Coronary artery (tissue), 2 donors: ENCODE data around the gene VWA8.
"Not testable (repeated sequence)": the region's sequence is repeated elsewhere in the genome, so short reads cannot be mapped to it uniquely, and the experiment has no call there.

Experiments
- DNase-seq: peaks from one replicate; pipeline ENCODE4 v3.0.0-alpha.2; 2017; ENCODE audit warnings: low spot score
- H3K27ac ChIP-seq, 2 donors: fragments of 200-600 bp; sonication (generic); one replicate each; pipeline ENCODE4 v1.5.1; 2016 to 2019
- H3K4me3 ChIP-seq: fragments of 200-600 bp; sonication (generic); 2 replicates; pipeline ENCODE4 v1.5.1; 2016; ENCODE audit warnings: mild to moderate bottlenecking, moderate library complexity
- CTCF ChIP-seq: fragments of 200-600 bp; sonication (generic); IDR thresholded peaks from one replicate; pipeline ENCODE4 v1.5.1; 2019; ENCODE audit warnings: antibody characterized with exemption

Gene VWA8

GRCh38 chr13:41548031-41548430 lies 412.9 kb downstream of the VWA8 start:
- H3K27ac ChIP-seq: peak overlapping the region in 1 of 2 donors; percentile 76
- H3K4me3 ChIP-seq: peak overlapping the region; percentile 11
- TF ChIP-seq CTCF: no peak
- no peak for DNase-seq

- DNase-seq: peak; percentile 78
- Histone ChIP-seq H3K4me3 (peak overlapping the region; percentile 11), H3K27ac (peak overlapping the region in 1 of 2 donors; percentile 76)
- no peak for TF ChIP-seq CTCF
Measured at GRCh38 chr13:41547251-41548000, 413.5 kb downstream of the VWA8 start.

- no peak for DNase-seq
- TF ChIP-seq CTCF: no peak
- peak overlapping the region in 1 of 2 donors; percentile 76 for H3K27ac ChIP-seq
Measured at GRCh38 chr13:41546372-41547190, 414.3 kb downstream of the VWA8 start.

DNA sequence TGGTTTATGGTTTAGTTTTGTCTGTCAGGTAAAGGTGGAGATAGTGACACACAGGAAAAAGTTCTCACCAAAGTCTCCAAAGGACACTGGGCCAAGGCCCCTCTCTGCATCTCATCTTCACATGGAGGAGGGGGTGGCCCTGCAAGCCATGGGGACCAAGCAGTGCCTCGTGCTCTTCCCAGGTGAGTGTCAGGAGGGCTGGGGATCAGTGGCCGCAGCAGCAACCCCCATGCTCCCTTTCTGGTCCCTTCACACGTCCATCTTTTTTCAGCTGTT lies 415.5 kb downstream of the VWA8 start:
- no peak overlapping the region for H3K27ac ChIP-seq
- DNase-seq: no peak
- TF ChIP-seq CTCF: no peak

More at GRCh38 chr13:41546372-41547190, 414.3 kb downstream of the VWA8 start:
- no peak overlapping the region for H3K4me3 ChIP-seq

GRCh38 chr13:41543664-41544300 lies 417.1 kb downstream of the VWA8 start:
- no peak for TF ChIP-seq CTCF
- H3K4me3 ChIP-seq: no peak overlapping the region
- H3K27ac ChIP-seq: no peak overlapping the region
- DNase-seq: no peak

More for the DNA sequence above, 415.5 kb downstream of the VWA8 start:
- H3K4me3 ChIP-seq: no peak overlapping the region

- H3K4me3 ChIP-seq, H3K27ac ChIP-seq, DNase-seq: not testable (repeated sequence)
Measured at GRCh38 chr13:41542799-41543198, 418.1 kb downstream of the VWA8 start.

DNA sequence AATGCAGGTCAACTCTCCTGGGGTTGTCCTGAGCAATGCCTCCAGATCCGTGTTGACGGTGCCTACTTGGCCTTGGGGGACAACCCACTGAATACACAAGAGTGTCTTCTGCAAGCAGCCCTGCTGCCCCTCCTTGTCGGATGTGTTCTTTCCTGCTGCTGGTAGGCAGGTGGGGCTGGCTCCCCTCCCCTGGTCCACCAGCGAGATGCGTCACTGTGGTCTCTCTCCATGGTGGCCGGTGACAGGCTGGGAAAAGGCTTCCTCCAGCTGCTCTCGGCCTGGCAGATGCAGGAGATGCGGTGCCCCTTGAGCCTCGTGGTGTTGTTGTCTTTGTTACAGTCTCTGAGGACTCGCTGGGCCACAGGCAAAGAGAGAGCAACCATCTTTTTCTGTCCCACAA lies 418.6 kb downstream of the VWA8 start:
- no peak overlapping the region for H3K27ac ChIP-seq
- no peak overlapping the region for H3K4me3 ChIP-seq
- DNase-seq: no peak
- no peak for TF ChIP-seq CTCF
